Neural crest cell (in vitro differentiated cells): Measurements from ENCODE around the gene CYB5D1. TPM values are rescaled to one million over a fixed set of nuclear protein-coding genes. Genes with fewer than 3 reads are reported as not detected.
"Not testable (repeated sequence)": the region's sequence is repeated elsewhere in the genome, so short reads cannot be mapped to it uniquely, and the experiment has no call there.

Experiments used
- DNase-seq: peaks from one replicate; pipeline ENCODE4 v3.0.0; 2021; ENCODE audit warnings: low read depth, mixed read lengths, low spot score
- H3K27ac Mint-ChIP-seq: one replicate; pipeline ENCODE4 v1.8.0; 2021; ENCODE audit warnings: mild to moderate bottlenecking, mixed read lengths; ENCODE audit not compliant: unreplicated experiment
- H3K27me3 Mint-ChIP-seq: 2 replicates; pipeline ENCODE4 v1.8.0; 2021; ENCODE audit warnings: low read depth, mild to moderate bottlenecking, mixed read lengths
- H3K36me3 Mint-ChIP-seq: 2 replicates; pipeline ENCODE4 v1.8.0; 2021; ENCODE audit warnings: low read depth, mild to moderate bottlenecking, mixed read lengths
- H3K4me1 Mint-ChIP-seq: 2 replicates; pipeline ENCODE4 v1.8.0; 2021; ENCODE audit warnings: mixed read lengths
- H3K4me3 Mint-ChIP-seq: one replicate; pipeline ENCODE4 v1.8.0; 2021; ENCODE audit warnings: mild to moderate bottlenecking, mixed read lengths
- H3K9me3 Mint-ChIP-seq: 2 replicates; pipeline ENCODE4 v1.8.0; 2021; ENCODE audit warnings: mixed read lengths
- CTCF ChIP-seq: fragments of 200-600 bp; sonication (generic); conservative IDR thresholded peaks from 2 replicates; pipeline ENCODE4 v1.5.0; 2021; ENCODE audit warnings: antibody characterized with exemption, mild to moderate bottlenecking
- long read RNA-seq: library from polyadenylated mRNA; unstranded; transcript quantifications from one replicate; pipeline ENCODE4 v2.0.0, GENCODE V29; 2020
- total RNA-seq: library from RNA; stranded (reverse); gene quantifications from 2 replicates; pipeline ENCODE4 v1.2.1, GENCODE V29; 2021

CYB5D1 gene
- 12.7 and 13.3 TPM in 2 replicates for total RNA-seq
- long read RNA-seq, partial matches to known transcripts: 1 of 7 reads
- long read RNA-seq, other reads (novel, unspliced or antisense): 0 of 7 reads

- H3K27me3 Mint-ChIP-seq: peaks cover 6% of the 10 kb centered on the region
- no peak for TF ChIP-seq CTCF
- H3K9me3 Mint-ChIP-seq: no peaks in the 10 kb centered on the region
- no peak within 1 kb of the TSS for H3K4me3 Mint-ChIP-seq
- H3K4me1 Mint-ChIP-seq: peaks cover 9% of the 10 kb centered on the region
- H3K27ac Mint-ChIP-seq: no peak within 1 kb of the TSS
- no peaks in the 10 kb centered on the region for H3K36me3 Mint-ChIP-seq
- peak; percentile 80 for DNase-seq
Observed at GRCh38 chr17:7857713-7858521, at the start of gene CYB5D1. CYB5D1 (plus strand) TSS chr17:7858003; CDS start chr17:7858135, 132 bp downstream.

GRCh38 chr17:7809086-7809790 is 48.6 kb upstream of the CYB5D1 start:
- H3K4me3 Mint-ChIP-seq: no peak overlapping the region
- H3K4me1 Mint-ChIP-seq: no peaks in the 10 kb centered on the region
- DNase-seq: no peak
- TF ChIP-seq CTCF: no peak
- no peak overlapping the region for H3K27ac Mint-ChIP-seq
- no peaks in the 10 kb centered on the region for H3K9me3 Mint-ChIP-seq
- no peaks in the 10 kb centered on the region for H3K36me3 Mint-ChIP-seq
- H3K27me3 Mint-ChIP-seq: peaks cover 11% of the 10 kb centered on the region

GRCh38 chr17:7809791-7810343 is 47.9 kb upstream of the CYB5D1 start:
- peaks cover 11% of the 10 kb centered on the region for H3K27me3 Mint-ChIP-seq
- H3K4me3 Mint-ChIP-seq, H3K4me1 Mint-ChIP-seq, H3K36me3 Mint-ChIP-seq, H3K9me3 Mint-ChIP-seq, DNase-seq, H3K27ac Mint-ChIP-seq: not testable (repeated sequence)

- no peaks in the 10 kb centered on the region for H3K9me3 Mint-ChIP-seq
- H3K27ac Mint-ChIP-seq: no peak overlapping the region
Observed at GRCh38 chr17:7811251-7811650, 46.6 kb upstream of the CYB5D1 start.

GRCh38 chr17:7814969-7815368 is 42.8 kb upstream of the CYB5D1 start:
- Mint-ChIP-seq H3K4me3 (no peak overlapping the region), H3K4me1 (no peaks in the 10 kb centered on the region), H3K36me3 (no peaks in the 10 kb centered on the region), H3K27me3 (peaks cover 10% of the 10 kb centered on the region), H3K9me3 (no peaks in the 10 kb centered on the region), H3K27ac (no peak overlapping the region)
- no peak for DNase-seq
- no peak for TF ChIP-seq CTCF

More at GRCh38 chr17:7811251-7811650, 46.6 kb upstream of the CYB5D1 start:
- no peaks in the 10 kb centered on the region for H3K4me1 Mint-ChIP-seq
- H3K4me3 Mint-ChIP-seq: no peak overlapping the region
- H3K36me3 Mint-ChIP-seq: no peaks in the 10 kb centered on the region
- no peak for DNase-seq
- peaks cover 13% of the 10 kb centered on the region for H3K27me3 Mint-ChIP-seq
- no peak for TF ChIP-seq CTCF
